Endodermal cell (in vitro differentiated cells): Measurements from ENCODE around the gene ACOT9. TPM values are rescaled to one million over a fixed set of nuclear protein-coding genes. Genes with fewer than 3 reads are reported as not detected.
"Not testable (repeated sequence)": the region's sequence is repeated elsewhere in the genome, so short reads cannot be mapped to it uniquely, and the experiment has no call there.

Experiments
- DNase-seq: peaks from one replicate; pipeline ENCODE4 v3.0.0-alpha.2; 2017
- H3K27ac ChIP-seq: 2 replicates; pipeline ENCODE4 v1.5.1; 2013; ENCODE audit warnings: mild to moderate bottlenecking, low read depth, low read length, moderate library complexity
- H3K27me3 ChIP-seq: 2 replicates; pipeline ENCODE4 v1.6.1; 2013; ENCODE audit warnings: mild to moderate bottlenecking, low read length, moderate library complexity; ENCODE audit not compliant: insufficient read depth, control insufficient read depth, poor library complexity, severe bottlenecking
- H3K36me3 ChIP-seq: 2 replicates; pipeline ENCODE4 v1.7.0; 2013; ENCODE audit warnings: mild to moderate bottlenecking, low read length, moderate library complexity; ENCODE audit not compliant: control insufficient read depth, insufficient read depth
- H3K4me1 ChIP-seq: one replicate; pipeline ENCODE4 v1.7.0; 2013; ENCODE audit warnings: low read length; ENCODE audit not compliant: control insufficient read depth, insufficient read depth
- H3K4me3 ChIP-seq: 2 replicates; pipeline ENCODE4 v1.5.1; 2013; ENCODE audit warnings: mild to moderate bottlenecking, low read length, moderate library complexity
- H3K9ac ChIP-seq: 2 replicates; pipeline ENCODE4 v1.6.1; 2013; ENCODE audit warnings: mild to moderate bottlenecking, low read length, moderate library complexity; ENCODE audit not compliant: poor library complexity, severe bottlenecking; ENCODE audit errors: extremely low read depth
- H3K9me3 ChIP-seq: 2 replicates; pipeline ENCODE4 v1.6.1; 2013; ENCODE audit warnings: mild to moderate bottlenecking, low read length, moderate library complexity; ENCODE audit not compliant: control insufficient read depth
- H3K27ac Mint-ChIP-seq: 2 replicates; pipeline ENCODE4 v1.8.0; 2020; ENCODE audit warnings: mixed read lengths
- H3K27me3 Mint-ChIP-seq: 2 replicates; pipeline ENCODE4 v1.8.0; 2021; ENCODE audit warnings: mild to moderate bottlenecking, mixed read lengths; ENCODE audit not compliant: insufficient read depth
- H3K36me3 Mint-ChIP-seq: 2 replicates; pipeline ENCODE4 v1.8.0; 2020; ENCODE audit warnings: low read depth, mixed read lengths
- H3K4me1 Mint-ChIP-seq: 2 replicates; pipeline ENCODE4 v1.8.0; 2020; ENCODE audit warnings: mixed read lengths
- H3K4me3 Mint-ChIP-seq: 2 replicates; pipeline ENCODE4 v1.8.0; 2020; ENCODE audit warnings: mild to moderate bottlenecking, moderate library complexity, mixed read lengths
- H3K9me3 Mint-ChIP-seq: 2 replicates; pipeline ENCODE4 v1.8.0; 2020; ENCODE audit warnings: mild to moderate bottlenecking, mixed read lengths
- WGBS, 2 experiments: methylation state at CpG; one replicate each; pipeline versions ENCODE4 v1.1.5 to v1.1.7; 2013; ENCODE audit warnings: missing lambda C conversion rate in 2 of 2, mixed read lengths in 1 of 2; ENCODE audit not compliant: insufficient coverage in 1 of 2, insufficient read length in 1 of 2; 5-methylcytosine and 5-hydroxymethylcytosine counted together
- total RNA-seq, 2 donors: library from RNA; stranded (reverse); fragmentation: NEBNext Ultra II Directional in 1 of 2; extraction: Animal tissue kit (Norgen Biotek cat#: 25700) in 1 of 2; gene quantifications; 2 replicates in 1 of 2; 3 replicates in 1 of 2; pipeline ENCODE4 v1.2.1, GENCODE V29; 2021
- TF ChIP-seq, protein P1 (sequence below): fragments of 200-600 bp; sonication (generic); conservative IDR thresholded peaks from 2 replicates; pipeline ENCODE4 v1.5.0; 2021; ENCODE audit warnings: antibody characterized with exemption, mild to moderate bottlenecking

Gene ACOT9
- total RNA-seq, 2 donors from 2014 or later, result 34.6 to 58.4 TPM

- no peaks in the 10 kb centered on the region for H3K27me3 Mint-ChIP-seq
- Histone ChIP-seq H3K9ac (no peak overlapping the region), H3K36me3 (no peaks in the 10 kb centered on the region), H3K4me1 (no peaks in the 10 kb centered on the region), H3K9me3 (no peaks in the 10 kb centered on the region), H3K27ac (no peak overlapping the region), H3K4me3 (no peak overlapping the region), H3K27me3 (no peaks in the 10 kb centered on the region)
- H3K27ac Mint-ChIP-seq, result no peak overlapping the region
- TF ChIP-seq, protein P1, sequence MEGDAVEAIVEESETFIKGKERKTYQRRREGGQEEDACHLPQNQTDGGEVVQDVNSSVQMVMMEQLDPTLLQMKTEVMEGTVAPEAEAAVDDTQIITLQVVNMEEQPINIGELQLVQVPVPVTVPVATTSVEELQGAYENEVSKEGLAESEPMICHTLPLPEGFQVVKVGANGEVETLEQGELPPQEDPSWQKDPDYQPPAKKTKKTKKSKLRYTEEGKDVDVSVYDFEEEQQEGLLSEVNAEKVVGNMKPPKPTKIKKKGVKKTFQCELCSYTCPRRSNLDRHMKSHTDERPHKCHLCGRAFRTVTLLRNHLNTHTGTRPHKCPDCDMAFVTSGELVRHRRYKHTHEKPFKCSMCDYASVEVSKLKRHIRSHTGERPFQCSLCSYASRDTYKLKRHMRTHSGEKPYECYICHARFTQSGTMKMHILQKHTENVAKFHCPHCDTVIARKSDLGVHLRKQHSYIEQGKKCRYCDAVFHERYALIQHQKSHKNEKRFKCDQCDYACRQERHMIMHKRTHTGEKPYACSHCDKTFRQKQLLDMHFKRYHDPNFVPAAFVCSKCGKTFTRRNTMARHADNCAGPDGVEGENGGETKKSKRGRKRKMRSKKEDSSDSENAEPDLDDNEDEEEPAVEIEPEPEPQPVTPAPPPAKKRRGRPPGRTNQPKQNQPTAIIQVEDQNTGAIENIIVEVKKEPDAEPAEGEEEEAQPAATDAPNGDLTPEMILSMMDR, result no peak
- H3K9me3 Mint-ChIP-seq, result no peaks in the 10 kb centered on the region
- no peak for DNase-seq
- 93 to 100% methylated on average over 2 to 8 of the region's 8 CpGs for WGBS, 2 experiments
- no peaks in the 10 kb centered on the region for H3K4me1 Mint-ChIP-seq
- H3K36me3 Mint-ChIP-seq, result no peaks in the 10 kb centered on the region
- no peak overlapping the region for H3K4me3 Mint-ChIP-seq
Measured at GRCh38 chrX:23692166-23692565, 50.9 kb downstream of the ACOT9 start.

- not testable (repeated sequence) for DNase-seq, H3K9me3 Mint-ChIP-seq, H3K27me3 ChIP-seq, H3K4me1 ChIP-seq, H3K4me3 ChIP-seq, H3K9me3 ChIP-seq, H3K27ac ChIP-seq, H3K27ac Mint-ChIP-seq, H3K4me3 Mint-ChIP-seq, H3K27me3 Mint-ChIP-seq, H3K4me1 Mint-ChIP-seq, H3K9ac ChIP-seq
- H3K36me3 Mint-ChIP-seq, result peaks cover 53% of the 10 kb centered on the region
- peaks cover 30% of the 10 kb centered on the region for H3K36me3 ChIP-seq
- WGBS, 2 experiments, result 93 to 100% methylated on average over 1 to 3 of the region's 3 CpGs
Measured at GRCh38 chrX:23676486-23676885, 66.6 kb downstream of the ACOT9 start.

DNA sequence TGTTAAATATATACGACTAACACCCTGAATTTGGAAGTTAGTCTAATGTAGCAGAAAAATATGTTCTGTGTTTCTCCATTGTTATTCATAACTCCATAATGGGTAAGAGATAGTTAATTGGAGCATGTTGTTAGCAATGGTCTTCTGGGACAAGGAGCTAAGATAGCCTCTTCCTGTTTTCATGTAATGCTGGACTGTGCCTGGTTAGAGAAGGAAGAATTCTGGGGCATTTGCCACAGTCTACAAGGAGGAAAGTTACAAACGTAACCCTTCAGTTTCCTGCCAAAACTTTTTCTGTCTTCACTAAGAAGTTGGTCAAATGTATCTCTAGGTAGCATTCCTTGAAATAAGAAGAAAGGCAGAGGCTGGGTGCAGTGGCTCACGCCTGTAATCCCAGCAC, 70.0 kb downstream of the ACOT9 start:
- Mint-ChIP-seq H3K4me3 (no peak overlapping the region), H3K9me3 (no peaks in the 10 kb centered on the region), H3K27ac (no peak overlapping the region), H3K36me3 (peaks cover 47% of the 10 kb centered on the region), H3K27me3 (no peaks in the 10 kb centered on the region), H3K4me1 (peaks cover 5% of the 10 kb centered on the region)
- peaks cover 31% of the 10 kb centered on the region for H3K36me3 ChIP-seq
- TF ChIP-seq, protein P1, result no peak
- H3K4me1 ChIP-seq, result no peaks in the 10 kb centered on the region
- H3K27me3 ChIP-seq, result no peaks in the 10 kb centered on the region
- H3K27ac ChIP-seq, result no peak overlapping the region
- H3K4me3 ChIP-seq, result no peak overlapping the region
- no peak for DNase-seq
- H3K9ac ChIP-seq, result no peak overlapping the region
- WGBS, 2 experiments, result 100% methylated on average over 2 of the region's 3 CpGs; no CpG with 5 or more reads in 1 of the 2 experiments
- no peaks in the 10 kb centered on the region for H3K9me3 ChIP-seq

- Histone ChIP-seq H3K9me3 (no peaks in the 10 kb centered on the region), H3K9ac (no peak overlapping the region), H3K27me3 (no peaks in the 10 kb centered on the region), H3K4me3 (no peak overlapping the region), H3K27ac (no peak overlapping the region), H3K36me3 (peaks cover 21% of the 10 kb centered on the region), H3K4me1 (no peaks in the 10 kb centered on the region)
- TF ChIP-seq, protein P1, result no peak
- H3K4me3 Mint-ChIP-seq, result no peak overlapping the region
- DNase-seq, result peak; percentile 10
- H3K36me3 Mint-ChIP-seq, result peaks cover 30% of the 10 kb centered on the region
- no peaks in the 10 kb centered on the region for H3K9me3 Mint-ChIP-seq
- 95% methylated on average over 1 of the region's 1 CpG; no CpG with 5 or more reads in 1 of the 2 experiments for WGBS, 2 experiments
- no peaks in the 10 kb centered on the region for H3K27me3 Mint-ChIP-seq
- peaks cover 17% of the 10 kb centered on the region for H3K4me1 Mint-ChIP-seq
- no peak overlapping the region for H3K27ac Mint-ChIP-seq
Measured at GRCh38 chrX:23670528-23670927, 72.5 kb downstream of the ACOT9 start.
